Muscle layer of duodenum (tissue), 2 donors: ENCODE results near the gene IFI6.
"Not testable (repeated sequence)": the region's sequence is repeated elsewhere in the genome, so short reads cannot be mapped to it uniquely, and the experiment has no call there.

ENCODE experiments used
- H3K27ac ChIP-seq: one replicate; pipeline ENCODE4 v1.7.0; 2013; ENCODE audit warnings: mild to moderate bottlenecking, low read length
- H3K27me3 ChIP-seq: one replicate; pipeline ENCODE4 v1.7.0; 2013; ENCODE audit warnings: low read depth, mild to moderate bottlenecking, control low read depth, low read length
- H3K36me3 ChIP-seq, 2 donors: one replicate each; pipeline ENCODE4 v1.7.0; 2013; ENCODE audit warnings: low read length in 2 of 2, control low read depth in 1 of 2, mild to moderate bottlenecking in 1 of 2; ENCODE audit not compliant: insufficient read depth in 2 of 2, control insufficient read depth in 1 of 2
- H3K4me1 ChIP-seq, 2 donors: one replicate each; pipeline ENCODE4 v1.7.0; 2013; ENCODE audit warnings: low read length in 2 of 2, mild to moderate bottlenecking in 2 of 2, control low read depth in 1 of 2, moderate library complexity in 1 of 2; ENCODE audit not compliant: insufficient read depth in 2 of 2, control insufficient read depth in 1 of 2
- H3K4me3 ChIP-seq, 2 donors: one replicate each; pipeline ENCODE4 v1.7.0; 2013; ENCODE audit warnings: low read length in 2 of 2, low read depth in 1 of 2, mild to moderate bottlenecking in 1 of 2
- H3K9me3 ChIP-seq, 2 donors: one replicate each; pipeline ENCODE4 v1.7.0; 2013; ENCODE audit warnings: low read length in 2 of 2, control low read depth in 1 of 2, mild to moderate bottlenecking in 1 of 2; ENCODE audit not compliant: control insufficient read depth in 1 of 2
- donor health status: healthy.

Gene IFI6

GRCh38 chr1:27633640-27634176 lies 38.3 kb downstream of the IFI6 start:
- Histone ChIP-seq H3K36me3 (no peaks in the 10 kb centered on the region), H3K4me1 (peaks cover 0 to 4% of the 10 kb centered on the region in 2 donors), H3K27me3 (peaks cover 7% of the 10 kb centered on the region), H3K27ac (peak overlapping the region; percentile 49), H3K9me3 (no peaks in the 10 kb centered on the region), H3K4me3 (peak overlapping the region; percentile 60 to 61)

GRCh38 chr1:27633298-27633610 lies 38.7 kb downstream of the IFI6 start:
- Histone ChIP-seq H3K27ac (peak overlapping the region; percentile 49), H3K4me1 (peaks cover 0 to 6% of the 10 kb centered on the region in 2 donors), H3K9me3 (no peaks in the 10 kb centered on the region), H3K27me3 (peaks cover 7% of the 10 kb centered on the region), H3K36me3 (no peaks in the 10 kb centered on the region), H3K4me3 (peak overlapping the region; percentile 60 to 61)

DNA sequence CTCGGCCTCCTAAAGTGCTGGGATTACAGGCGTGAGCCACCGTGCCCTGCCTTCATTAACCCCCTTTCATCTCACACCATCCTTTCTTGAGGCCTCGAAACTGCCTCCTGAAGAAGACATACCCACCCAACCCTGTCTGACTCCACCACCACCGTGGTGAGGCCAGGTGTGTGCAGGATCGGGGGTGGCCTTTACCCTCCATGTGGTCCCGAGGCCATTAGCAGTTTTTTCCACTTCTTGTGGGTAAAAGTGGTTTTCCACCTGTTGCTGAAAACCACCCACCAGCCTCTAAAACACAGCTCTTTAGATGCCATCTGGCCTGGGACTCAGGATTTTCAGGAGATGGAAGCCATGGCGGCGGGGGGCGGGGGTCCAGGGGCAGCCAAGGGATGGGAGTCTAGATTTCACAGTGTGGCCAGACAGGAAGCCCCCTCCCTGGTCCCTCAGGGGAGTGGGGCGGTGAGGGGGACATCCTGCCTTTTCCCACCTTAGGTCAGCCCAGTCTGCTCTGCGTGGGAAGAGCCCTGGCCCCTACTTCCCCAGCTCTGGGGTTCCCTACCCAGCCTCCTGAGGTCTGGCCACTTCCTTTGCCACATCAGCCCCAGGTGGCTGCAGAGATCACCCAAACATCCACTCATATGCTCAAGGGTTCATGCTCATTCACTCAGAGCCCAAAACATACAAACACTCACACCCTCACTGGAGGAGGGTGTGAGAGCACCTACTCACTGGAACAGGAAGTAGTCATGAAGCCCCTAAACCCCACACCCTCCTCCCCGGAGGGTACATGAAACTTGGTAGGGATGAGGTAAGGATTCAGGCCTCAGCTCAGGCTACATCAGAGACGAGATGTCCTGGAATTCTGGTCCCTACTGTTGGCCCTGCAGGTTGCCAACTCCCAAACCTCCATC lies 39.4 kb downstream of the IFI6 start:
- peak overlapping the region; percentile 49 for H3K27ac ChIP-seq
- peak overlapping the region; percentile 11 to 60 for H3K4me3 ChIP-seq
- peaks cover 0 to 6% of the 10 kb centered on the region in 2 donors for H3K4me1 ChIP-seq
- no peaks in the 10 kb centered on the region for H3K9me3 ChIP-seq
- peaks cover 7% of the 10 kb centered on the region for H3K27me3 ChIP-seq
- H3K36me3 ChIP-seq: no peaks in the 10 kb centered on the region

GRCh38 chr1:27630859-27631491 lies 41.0 kb downstream of the IFI6 start:
- H3K4me3 ChIP-seq: peak overlapping the region in 1 of 2 donors; percentile 14
- H3K27me3 ChIP-seq: peaks cover 7% of the 10 kb centered on the region
- peaks cover 0 to 6% of the 10 kb centered on the region in 2 donors for H3K4me1 ChIP-seq
- no peaks in the 10 kb centered on the region for H3K9me3 ChIP-seq
- H3K36me3 ChIP-seq: no peaks in the 10 kb centered on the region
- peak overlapping the region; percentile 74 for H3K27ac ChIP-seq

- Histone ChIP-seq H3K27ac (peak overlapping the region; percentile 32), H3K4me1 (peaks cover 0 to 3% of the 10 kb centered on the region in 2 donors), H3K4me3 (no peak overlapping the region), H3K27me3 (peaks cover 4% of the 10 kb centered on the region), H3K9me3 (no peaks in the 10 kb centered on the region), H3K36me3 (no peaks in the 10 kb centered on the region)
These were observed 43.3 kb downstream of the IFI6 start for GRCh38 chr1:27628712-27629111.

GRCh38 chr1:27627733-27628132 lies 44.3 kb downstream of the IFI6 start:
- H3K9me3 ChIP-seq, H3K27me3 ChIP-seq, H3K4me3 ChIP-seq, H3K27ac ChIP-seq, H3K4me1 ChIP-seq, H3K36me3 ChIP-seq: not testable (repeated sequence)

DNA sequence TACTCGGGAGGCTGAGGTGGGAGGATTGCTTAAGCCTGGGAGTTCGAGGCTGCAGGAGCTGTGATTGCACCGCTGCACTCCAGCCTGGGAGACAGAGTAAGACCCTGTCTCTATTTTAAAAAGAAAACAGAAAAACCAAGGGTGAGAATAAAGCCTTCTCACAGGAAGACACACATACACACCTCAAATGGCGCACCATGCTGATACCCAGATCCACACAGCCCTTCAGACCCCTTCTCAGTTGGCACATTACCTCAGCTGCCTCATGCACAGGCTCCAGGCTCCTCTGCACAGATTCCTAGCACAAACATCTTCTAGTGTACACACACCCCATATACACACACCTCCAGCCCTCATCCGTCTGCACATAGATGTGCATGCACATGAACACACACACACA lies 44.9 kb downstream of the IFI6 start:
- Histone ChIP-seq H3K4me3 (no peak overlapping the region), H3K36me3 (no peaks in the 10 kb centered on the region), H3K27ac (no peak overlapping the region), H3K4me1 (peaks cover 0 to 3% of the 10 kb centered on the region in 2 donors), H3K27me3 (no peaks in the 10 kb centered on the region), H3K9me3 (no peaks in the 10 kb centered on the region)

GRCh38 chr1:27626031-27626935 lies 45.7 kb downstream of the IFI6 start:
- H3K36me3 ChIP-seq: no peaks in the 10 kb centered on the region
- H3K9me3 ChIP-seq: no peaks in the 10 kb centered on the region
- H3K4me3 ChIP-seq: no peak overlapping the region
- peaks cover 0 to 3% of the 10 kb centered on the region in 2 donors for H3K4me1 ChIP-seq
- H3K27ac ChIP-seq: no peak overlapping the region
- no peaks in the 10 kb centered on the region for H3K27me3 ChIP-seq

DNA sequence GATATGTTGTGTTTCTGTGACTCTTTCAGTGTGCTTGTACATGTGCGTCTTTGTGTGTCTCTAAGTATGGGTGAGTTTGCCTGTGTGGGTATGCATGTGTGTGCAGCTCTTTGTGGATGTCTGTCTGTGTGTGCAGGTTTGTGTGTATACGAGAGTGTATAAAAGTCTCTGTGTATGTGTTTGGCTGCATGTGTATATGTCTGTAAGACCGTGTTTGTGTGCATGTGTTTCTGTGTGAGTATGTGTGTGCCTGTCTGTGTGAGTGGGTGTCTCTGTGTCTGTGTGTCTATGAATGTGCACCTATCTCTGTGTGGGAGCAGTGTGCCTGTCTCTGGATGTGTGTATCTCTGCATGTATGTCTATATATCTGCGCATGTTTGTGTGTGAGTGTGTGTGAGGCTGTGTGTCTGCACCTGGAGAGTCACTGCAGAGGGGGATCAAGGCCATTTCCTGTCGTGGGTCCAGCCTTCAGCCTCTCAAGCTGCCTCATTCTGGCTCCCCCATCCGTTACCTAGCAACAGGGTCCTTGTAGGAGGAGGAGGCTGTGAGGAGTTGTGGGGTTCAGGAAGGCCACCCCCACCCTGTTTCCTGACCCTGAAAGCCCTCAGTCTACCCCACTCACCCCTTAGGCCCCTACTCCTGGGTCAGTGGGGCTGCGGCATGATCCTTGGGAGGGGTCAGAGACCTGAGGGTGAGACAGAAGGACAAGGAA lies 47.4 kb downstream of the IFI6 start:
- Histone ChIP-seq H3K9me3 (no peaks in the 10 kb centered on the region), H3K4me1 (peaks cover 0 to 3% of the 10 kb centered on the region in 2 donors), H3K27me3 (no peaks in the 10 kb centered on the region), H3K27ac (no peak overlapping the region), H3K36me3 (no peaks in the 10 kb centered on the region), H3K4me3 (no peak overlapping the region)

GRCh38 chr1:27623327-27624212 lies 48.4 kb downstream of the IFI6 start:
- Histone ChIP-seq H3K27ac (no peak overlapping the region), H3K27me3 (no peaks in the 10 kb centered on the region), H3K4me1 (peaks cover 0 to under 1% of the 10 kb centered on the region in 2 donors), H3K9me3 (no peaks in the 10 kb centered on the region), H3K36me3 (no peaks in the 10 kb centered on the region), H3K4me3 (no peak overlapping the region)
